GM10266 (cell line): Measurements from ENCODE around the gene GAS2L1.

ENCODE experiments used
- DNase-seq: peaks from one replicate; pipeline ENCODE4 v3.0.0; 2012; ENCODE audit errors: extremely low spot score
- CTCF ChIP-seq: IDR thresholded peaks from 2 replicates; pipeline ENCODE4 v1.5.1; 2012; ENCODE audit warnings: mild to moderate bottlenecking, low read depth; ENCODE audit not compliant: control insufficient read depth, insufficient read depth; ENCODE audit errors: missing control alignments

The GAS2L1 gene

GRCh38 chr22:29310065-29310862, 3.8 kb downstream of the GAS2L1 start:
- TF ChIP-seq CTCF, result no peak
- peak; percentile 48 for DNase-seq

GRCh38 chr22:29310863-29311339, 4.5 kb downstream of the GAS2L1 start:
- DNase-seq, result peak; percentile 94
- TF ChIP-seq CTCF, result no peak

- DNase-seq, result no peak
These were observed 5.2 kb downstream of the GAS2L1 start for GRCh38 chr22:29311464-29312217.

GRCh38 chr22:29312218-29313125, 6.0 kb downstream of the GAS2L1 start:
- no peak for TF ChIP-seq CTCF

More at GRCh38 chr22:29311464-29312217, 5.2 kb downstream of the GAS2L1 start:
- no peak for TF ChIP-seq CTCF

GRCh38 chr22:29313126-29313575, 6.7 kb downstream of the GAS2L1 start:
- peak; percentile 75 for DNase-seq
- TF ChIP-seq CTCF, result peak; percentile 52

More at GRCh38 chr22:29312218-29313125, 6.0 kb downstream of the GAS2L1 start:
- peak; percentile 39 for DNase-seq

- DNase-seq, result peak; percentile 60
- TF ChIP-seq CTCF, result no peak
These were observed 7.4 kb downstream of the GAS2L1 start for GRCh38 chr22:29313576-29314466.
